HepG2 (cell line): ENCODE results near the gene SMTN. TPM values are rescaled to one million over a fixed set of nuclear protein-coding genes. Genes with fewer than 3 reads are reported as not detected.
A peak's percentile ranks its signal among the peaks of the same experiment; 100 is the strongest.

ENCODE experiments used
- ATAC-seq: fragments of 200-7000 bp; cut with Tn5 transposase; 3 replicates; pipeline ENCODE4 v1.9.1; 2020; ENCODE audit warnings: mild to moderate bottlenecking, moderate library complexity
- BruUV-seq: library from RNA; stranded (reverse); fragments of 400-500 nt; replicated peaks from 2 replicates; lab custom pipeline; 2021; lab: Mats Ljungman, UMichigan
- CTCF ChIA-PET: fragments of 300-600 bp; formaldehyde crosslinking; extraction: SDS; loops from one replicate; lab custom pipeline; 2021; ENCODE audit warnings: low total read pairs, inconsistent platforms, low intra/inter-chr PET ratio; lab: Yijun Ruan, JAX
- POLR2A ChIA-PET: fragments of 350-600 bp; sonication (Branson Sonifier 250); formaldehyde crosslinking; loops from one replicate; lab custom pipeline; 2020; ENCODE audit warnings: antibody characterized with exemption, inconsistent platforms; lab: Yijun Ruan, JAX
- DNase-seq: peaks from one replicate; pipeline ENCODE4 v3.0.0-alpha.2; 2015; ENCODE audit warnings: low spot score
- FAIRE-seq: peaks from 3 replicates; lab custom pipeline; 2011; peaks lifted over from hg19 to GRCh38; lab: Jason Lieb, UNC
- H2AFZ ChIP-seq: one replicate; pipeline ENCODE4 v1.6.1; 2011; ENCODE audit warnings: low read length, inconsistent platforms
- H3K27ac ChIP-seq: fragments of 300-600 bp; 3 replicates; pipeline ENCODE4 v1.8.0; 2011; ENCODE audit warnings: mixed run types, mild to moderate bottlenecking, mixed read lengths, low read length, inconsistent platforms; ENCODE audit not compliant: insufficient read depth; ENCODE audit errors: extremely low read length
- H3K27me3 ChIP-seq, 2 experiments: fragments of 200-600 bp in 1 of 2; 2 replicates in 1 of 2; 3 replicates in 1 of 2; pipeline versions ENCODE4 v1.6.0 to v1.8.0; 2011; ENCODE audit warnings: low read length in 2 of 2, mild to moderate bottlenecking in 2 of 2, moderate library complexity in 2 of 2, inconsistent platforms in 1 of 2; ENCODE audit not compliant: insufficient read depth in 2 of 2, control insufficient read depth in 1 of 2
- H3K36me3 ChIP-seq, 2 experiments: fragments of 200-600 bp in 1 of 2; replicated peaks in 1 of 2; 2 replicates in 1 of 2; 3 replicates in 1 of 2; pipeline versions ENCODE4 v1.5.1 to v1.8.0; 2011; ENCODE audit warnings: low read length in 2 of 2, inconsistent platforms in 1 of 2; ENCODE audit not compliant: insufficient read depth in 2 of 2, control insufficient read depth in 1 of 2
- H3K4me1 ChIP-seq: 2 replicates; pipeline ENCODE4 v1.5.1; 2012; ENCODE audit warnings: low read length, inconsistent platforms; ENCODE audit not compliant: insufficient read depth
- H3K4me2 ChIP-seq: 2 replicates; pipeline ENCODE4 v1.6.0; 2011; ENCODE audit warnings: low read depth, low read length, inconsistent platforms
- H3K4me3 ChIP-seq, 3 experiments: fragments of 200-600 bp in 1 of 3; sonication (generic), shearing (Covaris generic) in 1 of 3; replicated peaks in 1 of 3; 2 replicates each; pipeline ENCODE4 v1.5.1; 2011 to 2016; ENCODE audit warnings: low read length in 3 of 3, inconsistent platforms in 2 of 3, low read depth in 2 of 3, mild to moderate bottlenecking in 2 of 3, control low read depth in 1 of 3, mixed read lengths in 1 of 3; ENCODE audit not compliant: insufficient read depth in 1 of 3
- H3K79me2 ChIP-seq: one replicate; pipeline ENCODE4 v1.6.1; 2011; ENCODE audit warnings: low read length, inconsistent platforms; ENCODE audit not compliant: insufficient read depth
- H3K9ac ChIP-seq: 2 replicates; pipeline ENCODE4 v1.6.0; 2011; ENCODE audit warnings: mild to moderate bottlenecking, low read depth, low read length, inconsistent platforms; ENCODE audit not compliant: insufficient read depth
- H3K9me3 ChIP-seq: 2 replicates; pipeline ENCODE4 v1.5.1; 2012; ENCODE audit warnings: mild to moderate bottlenecking, low read length
- H4K20me1 ChIP-seq: 2 replicates; pipeline ENCODE4 v1.6.0; 2011; ENCODE audit warnings: inconsistent platforms, mild to moderate bottlenecking, low read length, moderate library complexity; ENCODE audit not compliant: insufficient read depth
- CBX5 ChIP-seq: sonication (generic); formaldehyde crosslinking; IDR thresholded peaks from 2 replicates; pipeline ENCODE4 v1.4.0; 2020; ENCODE audit warnings: missing genetic modification reagents, borderline replicate concordance
- GTF2F1 ChIP-seq: fragments of 150-350 bp; IDR thresholded peaks from 2 replicates; pipeline ENCODE4 v1.6.1; 2014; ENCODE audit warnings: low read length
- HNF4A ChIP-seq: sonication (generic); formaldehyde crosslinking; IDR thresholded peaks from 2 replicates; pipeline ENCODE4 v1.4.0; 2020; ENCODE audit warnings: missing genetic modification reagents
- JUNB ChIP-seq: sonication (generic); formaldehyde crosslinking; IDR thresholded peaks from 2 replicates; pipeline ENCODE4 v1.8.0; 2022; ENCODE audit warnings: missing genetic modification reagents, mild to moderate bottlenecking, borderline replicate concordance
- KLF15 ChIP-seq: sonication (generic); formaldehyde crosslinking; IDR thresholded peaks from 2 replicates; pipeline ENCODE4 v1.8.1; 2023; ENCODE audit warnings: borderline replicate concordance, mild to moderate bottlenecking, inconsistent platforms, missing genetic modification reagents, mixed read lengths
- MED8 ChIP-seq: sonication (generic); formaldehyde crosslinking; IDR thresholded peaks from 2 replicates; pipeline ENCODE4 v1.8.1; 2023; ENCODE audit warnings: mild to moderate bottlenecking, missing genetic modification reagents; ENCODE audit not compliant: insufficient replicate concordance
- PHF5A ChIP-seq: IDR thresholded peaks from one replicate; pipeline ENCODE4 v1.6.1; 2018; ENCODE audit warnings: low read depth, missing genetic modification reagents; ENCODE audit not compliant: unreplicated experiment
- SMYD3 ChIP-seq: sonication (generic); formaldehyde crosslinking; IDR thresholded peaks from 2 replicates; pipeline ENCODE4 v1.8.1; 2023; ENCODE audit warnings: mild to moderate bottlenecking, missing genetic modification reagents
- YEATS4 ChIP-seq: sonication (generic); formaldehyde crosslinking; IDR thresholded peaks from 2 replicates; pipeline ENCODE4 v1.4.0; 2020; ENCODE audit warnings: missing genetic modification reagents, borderline replicate concordance
- ZNF354B ChIP-seq: sonication (generic); formaldehyde crosslinking; IDR thresholded peaks from 2 replicates; pipeline ENCODE4 v1.8.0; 2022; ENCODE audit warnings: mild to moderate bottlenecking, missing genetic modification reagents
- whole genome bisulfite sequencing: methylation state at CpG from one replicate; pipeline ENCODE4 v1.1.6; 2017; ENCODE audit warnings: low lambda C conversion rate; 5-methylcytosine and 5-hydroxymethylcytosine counted together
- in situ Hi-C: cut with HindIII; loops from 2 replicates; pipeline ENCODE4 v1.10.0; 2017; ENCODE audit warnings: low pct_unique_long_range_greater_than_20kb; ENCODE audit not compliant: extremely low pct_ligation_motif_present
- intact Hi-C: fragments of 100-400 bp; cut with micrococcal nuclease; formaldehyde crosslinking; loops from one replicate; pipeline ENCODE4 v1.10.0; 2022; ENCODE audit not compliant: unreplicated experiment
- polyA plus RNA-seq, 8 experiments: library from polyadenylated mRNA; depleted of rRNA in 3 of 8; stranded (reverse) in 7 of 8; unstranded in 1 of 8; fragments of >200 nt; fragmentation: Illumina TruSeq in 4 of 8; extraction: Trizol in 4 of 8; gene quantifications; 2 replicates each; pipeline versions ENCODE4 v1.2.1 to v1.2.3, GENCODE V29; 2011 to 2016; ENCODE audit warnings: low read depth in 4 of 8, missing spikeins in 1 of 8, mixed read lengths in 1 of 8; ENCODE audit not compliant: insufficient read depth in 1 of 8
- total RNA-seq, 5 experiments: library from RNA; depleted of rRNA; stranded (reverse); fragments of >200 nt; fragmentation: Illumina TruSeq; extraction: Trizol; gene quantifications; 2 replicates each; pipeline ENCODE4 v1.2.3, GENCODE V29; 2016; ENCODE audit warnings: low read depth in 1 of 5
- TF ChIP-seq, protein P1 (sequence below): sonication (generic); formaldehyde crosslinking; IDR thresholded peaks from 2 replicates; pipeline ENCODE4 v1.4.0; 2020; ENCODE audit warnings: missing genetic modification reagents
- TF ChIP-seq, protein P2 (sequence below): sonication (generic); formaldehyde crosslinking; IDR thresholded peaks from 2 replicates; pipeline ENCODE4 v1.4.0; 2020; ENCODE audit warnings: mild to moderate bottlenecking, missing genetic modification reagents
- TF ChIP-seq, protein P3 (sequence below): sonication (generic); formaldehyde crosslinking; IDR thresholded peaks from 2 replicates; pipeline ENCODE4 v1.5.0; 2020; ENCODE audit warnings: missing genetic modification reagents
- TF ChIP-seq, protein P4 (sequence below): sonication (generic); formaldehyde crosslinking; IDR thresholded peaks from 2 replicates; pipeline ENCODE4 v1.5.0; 2020; ENCODE audit warnings: mild to moderate bottlenecking, missing genetic modification reagents, moderate library complexity
- TF ChIP-seq, protein P5 (sequence below): sonication (generic); formaldehyde crosslinking; IDR thresholded peaks from 2 replicates; pipeline ENCODE4 v1.5.1; 2020; ENCODE audit warnings: missing genetic modification reagents, mild to moderate bottlenecking, borderline replicate concordance

The SMTN gene
- total and polyA plus RNA-seq, 2 of the 13 experiments (the other 11 are each of a cell fraction or from before 2014, with no cell fraction given): 14.7 to 26.1 TPM

DNA sequence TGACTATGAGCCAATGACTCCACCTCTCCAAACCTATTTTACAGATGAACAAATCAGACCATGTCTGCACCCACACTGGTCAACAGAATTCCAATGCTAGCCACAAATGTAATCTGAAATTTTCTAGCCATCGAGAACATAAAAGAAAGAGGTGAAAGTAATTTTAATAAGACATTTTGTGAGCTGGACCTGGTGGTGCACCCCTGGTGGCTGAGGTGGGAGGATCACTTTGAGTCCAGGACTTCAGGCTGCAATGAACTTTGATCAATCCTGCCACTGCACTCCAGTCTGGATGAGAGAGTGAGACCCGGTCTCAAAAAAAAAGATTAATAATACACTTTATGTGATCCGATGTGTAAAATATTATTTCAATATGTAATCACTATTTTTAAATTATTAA lies 69.5 kb downstream of the SMTN start:
- no TSS peak for BruUV-seq
- POLR2A ChIA-PET: interaction anchor here (1.2 to 1.9 kb wide), 2 partner anchors 9 to 182 kb away, joined by 3 to 9 read pairs; partner anchors contain the start of genes RNF185 and TUG1
- Histone ChIP-seq H3K79me2 (no peaks in the 10 kb centered on the region), H3K4me2 (peak overlapping the region; percentile 47; the same call in 1 of the 2 replicates), H3K36me3 (no peaks in the 10 kb centered on the region), H4K20me1 (no peaks in the 10 kb centered on the region), H3K9ac (no peak overlapping the region), H3K27me3 (peaks cover 2 to 4% of the 10 kb centered on the region in 2 experiments; a peak in 2 of 5 replicates), H2AFZ (no peak overlapping the region), H3K4me1 (peaks cover 27% of the 10 kb centered on the region), H3K4me3 (no peak overlapping the region), H3K27ac (no peak overlapping the region), H3K9me3 (no peaks in the 10 kb centered on the region)
- intact Hi-C loops (no loop called here), in situ Hi-C loops (no loop called here)
- WGBS: 3% methylated on average over 3 of the region's 3 CpGs
- CTCF ChIA-PET: interaction anchor here (1.0 to 3.0 kb wide), 2 partner anchors 43 to 203 kb away, joined by 3 to 17 read pairs; partner anchors contain the start of gene SELENOM
- ATAC-seq (peak; percentile 83), DNase-seq (peak; percentile 60), FAIRE-seq (peak; percentile 96)
- 0 out of 2 replicates have a peak, but pooled peaks have one; percentile 30 for TF ChIP-seq YEATS4 (CRISPR knock-in tag)
- no peak for TF ChIP-seq ZNF354B
- TF ChIP-seq, protein P1, sequence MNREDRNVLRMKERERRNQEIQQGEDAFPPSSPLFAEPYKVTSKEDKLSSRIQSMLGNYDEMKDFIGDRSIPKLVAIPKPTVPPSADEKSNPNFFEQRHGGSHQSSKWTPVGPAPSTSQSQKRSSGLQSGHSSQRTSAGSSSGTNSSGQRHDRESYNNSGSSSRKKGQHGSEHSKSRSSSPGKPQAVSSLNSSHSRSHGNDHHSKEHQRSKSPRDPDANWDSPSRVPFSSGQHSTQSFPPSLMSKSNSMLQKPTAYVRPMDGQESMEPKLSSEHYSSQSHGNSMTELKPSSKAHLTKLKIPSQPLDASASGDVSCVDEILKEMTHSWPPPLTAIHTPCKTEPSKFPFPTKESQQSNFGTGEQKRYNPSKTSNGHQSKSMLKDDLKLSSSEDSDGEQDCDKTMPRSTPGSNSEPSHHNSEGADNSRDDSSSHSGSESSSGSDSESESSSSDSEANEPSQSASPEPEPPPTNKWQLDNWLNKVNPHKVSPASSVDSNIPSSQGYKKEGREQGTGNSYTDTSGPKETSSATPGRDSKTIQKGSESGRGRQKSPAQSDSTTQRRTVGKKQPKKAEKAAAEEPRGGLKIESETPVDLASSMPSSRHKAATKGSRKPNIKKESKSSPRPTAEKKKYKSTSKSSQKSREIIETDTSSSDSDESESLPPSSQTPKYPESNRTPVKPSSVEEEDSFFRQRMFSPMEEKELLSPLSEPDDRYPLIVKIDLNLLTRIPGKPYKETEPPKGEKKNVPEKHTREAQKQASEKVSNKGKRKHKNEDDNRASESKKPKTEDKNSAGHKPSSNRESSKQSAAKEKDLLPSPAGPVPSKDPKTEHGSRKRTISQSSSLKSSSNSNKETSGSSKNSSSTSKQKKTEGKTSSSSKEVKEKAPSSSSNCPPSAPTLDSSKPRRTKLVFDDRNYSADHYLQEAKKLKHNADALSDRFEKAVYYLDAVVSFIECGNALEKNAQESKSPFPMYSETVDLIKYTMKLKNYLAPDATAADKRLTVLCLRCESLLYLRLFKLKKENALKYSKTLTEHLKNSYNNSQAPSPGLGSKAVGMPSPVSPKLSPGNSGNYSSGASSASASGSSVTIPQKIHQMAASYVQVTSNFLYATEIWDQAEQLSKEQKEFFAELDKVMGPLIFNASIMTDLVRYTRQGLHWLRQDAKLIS (CRISPR knock-in tag): no peak
- no peak for TF ChIP-seq PHF5A (CRISPR knock-in tag)
- TF ChIP-seq HNF4A (CRISPR knock-in tag): peak; percentile 67
- TF ChIP-seq, protein P2, sequence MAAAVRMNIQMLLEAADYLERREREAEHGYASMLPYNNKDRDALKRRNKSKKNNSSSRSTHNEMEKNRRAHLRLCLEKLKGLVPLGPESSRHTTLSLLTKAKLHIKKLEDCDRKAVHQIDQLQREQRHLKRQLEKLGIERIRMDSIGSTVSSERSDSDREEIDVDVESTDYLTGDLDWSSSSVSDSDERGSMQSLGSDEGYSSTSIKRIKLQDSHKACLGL (CRISPR knock-in tag): no peak
- TF ChIP-seq MED8 (CRISPR knock-in tag): no peak
- TF ChIP-seq JUNB: no peak
- TF ChIP-seq SMYD3 (CRISPR knock-in tag): no peak
- TF ChIP-seq GTF2F1: no peak
- TF ChIP-seq, protein P3, sequence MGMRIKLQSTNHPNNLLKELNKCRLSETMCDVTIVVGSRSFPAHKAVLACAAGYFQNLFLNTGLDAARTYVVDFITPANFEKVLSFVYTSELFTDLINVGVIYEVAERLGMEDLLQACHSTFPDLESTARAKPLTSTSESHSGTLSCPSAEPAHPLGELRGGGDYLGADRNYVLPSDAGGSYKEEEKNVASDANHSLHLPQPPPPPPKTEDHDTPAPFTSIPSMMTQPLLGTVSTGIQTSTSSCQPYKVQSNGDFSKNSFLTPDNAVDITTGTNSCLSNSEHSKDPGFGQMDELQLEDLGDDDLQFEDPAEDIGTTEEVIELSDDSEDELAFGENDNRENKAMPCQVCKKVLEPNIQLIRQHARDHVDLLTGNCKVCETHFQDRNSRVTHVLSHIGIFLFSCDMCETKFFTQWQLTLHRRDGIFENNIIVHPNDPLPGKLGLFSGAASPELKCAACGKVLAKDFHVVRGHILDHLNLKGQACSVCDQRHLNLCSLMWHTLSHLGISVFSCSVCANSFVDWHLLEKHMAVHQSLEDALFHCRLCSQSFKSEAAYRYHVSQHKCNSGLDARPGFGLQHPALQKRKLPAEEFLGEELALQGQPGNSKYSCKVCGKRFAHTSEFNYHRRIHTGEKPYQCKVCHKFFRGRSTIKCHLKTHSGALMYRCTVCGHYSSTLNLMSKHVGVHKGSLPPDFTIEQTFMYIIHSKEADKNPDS: no peak
- TF ChIP-seq, protein P4, sequence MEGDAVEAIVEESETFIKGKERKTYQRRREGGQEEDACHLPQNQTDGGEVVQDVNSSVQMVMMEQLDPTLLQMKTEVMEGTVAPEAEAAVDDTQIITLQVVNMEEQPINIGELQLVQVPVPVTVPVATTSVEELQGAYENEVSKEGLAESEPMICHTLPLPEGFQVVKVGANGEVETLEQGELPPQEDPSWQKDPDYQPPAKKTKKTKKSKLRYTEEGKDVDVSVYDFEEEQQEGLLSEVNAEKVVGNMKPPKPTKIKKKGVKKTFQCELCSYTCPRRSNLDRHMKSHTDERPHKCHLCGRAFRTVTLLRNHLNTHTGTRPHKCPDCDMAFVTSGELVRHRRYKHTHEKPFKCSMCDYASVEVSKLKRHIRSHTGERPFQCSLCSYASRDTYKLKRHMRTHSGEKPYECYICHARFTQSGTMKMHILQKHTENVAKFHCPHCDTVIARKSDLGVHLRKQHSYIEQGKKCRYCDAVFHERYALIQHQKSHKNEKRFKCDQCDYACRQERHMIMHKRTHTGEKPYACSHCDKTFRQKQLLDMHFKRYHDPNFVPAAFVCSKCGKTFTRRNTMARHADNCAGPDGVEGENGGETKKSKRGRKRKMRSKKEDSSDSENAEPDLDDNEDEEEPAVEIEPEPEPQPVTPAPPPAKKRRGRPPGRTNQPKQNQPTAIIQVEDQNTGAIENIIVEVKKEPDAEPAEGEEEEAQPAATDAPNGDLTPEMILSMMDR (CRISPR knock-in tag): peak; percentile 51
- TF ChIP-seq CBX5 (CRISPR knock-in tag): no peak
- TF ChIP-seq KLF15 (CRISPR knock-in tag): no peak
- TF ChIP-seq, protein P5, sequence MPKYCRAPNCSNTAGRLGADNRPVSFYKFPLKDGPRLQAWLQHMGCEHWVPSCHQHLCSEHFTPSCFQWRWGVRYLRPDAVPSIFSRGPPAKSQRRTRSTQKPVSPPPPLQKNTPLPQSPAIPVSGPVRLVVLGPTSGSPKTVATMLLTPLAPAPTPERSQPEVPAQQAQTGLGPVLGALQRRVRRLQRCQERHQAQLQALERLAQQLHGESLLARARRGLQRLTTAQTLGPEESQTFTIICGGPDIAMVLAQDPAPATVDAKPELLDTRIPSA (CRISPR knock-in tag): no peak
